A673 (cell line): ENCODE results near the gene LPCAT2. TPM values are rescaled to one million over a fixed set of nuclear protein-coding genes. Genes with fewer than 3 reads are reported as not detected.

ENCODE experiments used
- BruUV-seq: library from RNA; stranded (reverse); fragments of 400-500 nt; replicated peaks from 2 replicates; lab custom pipeline; 2021; lab: Mats Ljungman, UMichigan
- CTCF ChIA-PET: fragments of 300-600 bp; sonication (Branson Sonifier 250); formaldehyde crosslinking; loops from one replicate; lab custom pipeline; 2022; ENCODE audit warnings: antibody characterized with exemption; lab: Charles Lee
- POLR2A ChIA-PET: fragments of 300-600 bp; sonication (Branson Sonifier 250); formaldehyde crosslinking; loops from one replicate; lab custom pipeline; 2022; ENCODE audit warnings: antibody characterized with exemption; ENCODE audit not compliant: low non-redundant PET; lab: Charles Lee
- DNase-seq: peaks from one replicate; pipeline ENCODE4 v3.0.0-alpha.2; 2015; ENCODE audit warnings: low spot score
- H3K27ac ChIP-seq: fragments of 200-600 bp; sonication (generic); 2 replicates; pipeline ENCODE4 v1.5.1; 2016; ENCODE audit warnings: mixed run types, low read depth, mild to moderate bottlenecking, mixed read lengths, antibody characterized with exemption, low read length; ENCODE audit not compliant: poor library complexity, severe bottlenecking
- H3K27me3 ChIP-seq: fragments of 200-600 bp; sonication (generic); replicated peaks from 2 replicates; pipeline ENCODE4 v1.6.1; 2017; ENCODE audit warnings: mixed run types, low read depth, mild to moderate bottlenecking, mixed read lengths, antibody characterized with exemption, low read length; ENCODE audit not compliant: insufficient read depth, poor library complexity
- H3K36me3 ChIP-seq: fragments of 200-600 bp; sonication (generic); 2 replicates; pipeline ENCODE4 v1.6.1; 2016; ENCODE audit warnings: mixed run types, mild to moderate bottlenecking, mixed read lengths, antibody characterized with exemption, low read length; ENCODE audit not compliant: insufficient read depth, poor library complexity, severe bottlenecking
- H3K4me1 ChIP-seq: fragments of 200-600 bp; sonication (generic); 2 replicates; pipeline ENCODE4 v1.6.1; 2017; ENCODE audit warnings: mixed run types, mild to moderate bottlenecking, mixed read lengths, antibody characterized with exemption, low read length; ENCODE audit not compliant: insufficient read depth, poor library complexity, severe bottlenecking
- H3K4me3 ChIP-seq: fragments of 200-600 bp; sonication (generic); 2 replicates; pipeline ENCODE4 v1.5.1; 2016; ENCODE audit warnings: low read depth, mixed run types, mild to moderate bottlenecking, mixed read lengths, low read length; ENCODE audit not compliant: poor library complexity, severe bottlenecking
- H3K9me3 ChIP-seq: fragments of 200-600 bp; sonication (generic); 2 replicates; pipeline ENCODE4 v1.6.1; 2016; ENCODE audit warnings: mixed run types, low read depth, mild to moderate bottlenecking, mixed read lengths, antibody characterized with exemption, low read length; ENCODE audit not compliant: poor library complexity, severe bottlenecking
- CTCF ChIP-seq: fragments of 300-800, 200-600 bp; sonication (generic); conservative IDR thresholded peaks from 2 replicates; pipeline ENCODE4 v1.5.1; 2017; ENCODE audit warnings: low read depth, mild to moderate bottlenecking, antibody characterized with exemption, low read length, moderate library complexity, mixed read lengths
- EZH2 ChIP-seq: fragments of 200-600 bp; sonication (generic); IDR thresholded peaks from 2 replicates; pipeline ENCODE4 v1.6.1; 2017; ENCODE audit warnings: borderline replicate concordance, low read depth, mild to moderate bottlenecking, mixed read lengths, antibody characterized with exemption, low read length; ENCODE audit not compliant: poor library complexity, severe bottlenecking
- intact Hi-C: fragments of 100-400 bp; cut with micrococcal nuclease; formaldehyde crosslinking; loops from one replicate; pipeline ENCODE4 v1.10.0; 2022; ENCODE audit not compliant: unreplicated experiment
- total RNA-seq: library from RNA; stranded (reverse); gene quantifications from 2 replicates; pipeline ENCODE4 v1.2.3, GENCODE V29; 2021

Gene LPCAT2
- total RNA-seq, 1 experiment from 2014 or later: 8.2 TPM

- Histone ChIP-seq H3K4me3 (no peak overlapping the region), H3K9me3 (peaks cover 4% of the 10 kb centered on the region), H3K36me3 (no peaks in the 10 kb centered on the region), H3K4me1 (no peaks in the 10 kb centered on the region), H3K27ac (no peak overlapping the region), H3K27me3 (no peaks in the 10 kb centered on the region)
- TF ChIP-seq EZH2: no peak
- TF ChIP-seq CTCF: no peak
- ChIA-PET POLR2A (no interaction called here), CTCF (no interaction called here)
- no peak for DNase-seq
- intact Hi-C loops: no loop called here
- BruUV-seq: no TSS peak
Measured at GRCh38 chr16:55630774-55631173, 121.9 kb downstream of the LPCAT2 start.

GRCh38 chr16:55632259-55632658 is 123.4 kb downstream of the LPCAT2 start:
- Histone ChIP-seq H3K27ac (no peak overlapping the region), H3K4me1 (no peaks in the 10 kb centered on the region), H3K4me3 (no peak overlapping the region), H3K27me3 (no peaks in the 10 kb centered on the region), H3K36me3 (no peaks in the 10 kb centered on the region), H3K9me3 (peaks cover 4% of the 10 kb centered on the region)
- DNase-seq: no peak
- ChIA-PET POLR2A (no interaction called here), CTCF (no interaction called here)
- no peak for TF ChIP-seq CTCF
- no peak for TF ChIP-seq EZH2
- intact Hi-C loops: no loop called here
- BruUV-seq: no TSS peak

GRCh38 chr16:55634193-55634592 is 125.3 kb downstream of the LPCAT2 start:
- CTCF ChIA-PET: no interaction called here
- Histone ChIP-seq H3K4me3 (no peak overlapping the region), H3K4me1 (no peaks in the 10 kb centered on the region), H3K9me3 (peaks cover 4% of the 10 kb centered on the region), H3K27ac (no peak overlapping the region), H3K36me3 (no peaks in the 10 kb centered on the region), H3K27me3 (no peaks in the 10 kb centered on the region)
- BruUV-seq: no TSS peak
- intact Hi-C loops: no loop called here
- DNase-seq: no peak
- TF ChIP-seq EZH2 (no peak), CTCF (no peak)
- POLR2A ChIA-PET: no interaction called here

Other genes with a start within 250 kb of the LPCAT2 start
- gene IRX6, start 184.9 kb upstream of the LPCAT2 start, total RNA-seq: 0.09 TPM in 1 of 2 replicates, not detected in the other
- gene MMP2, start 29.9 kb upstream of the LPCAT2 start, total RNA-seq: 36.2 and 48.3 TPM in 2 replicates
- gene CAPNS2, start 57.6 kb downstream of the LPCAT2 start, total RNA-seq: 0.42 TPM in 1 of 2 replicates, not detected in the other
- not detected in 2 replicates for gene SLC6A2, start 146.9 kb downstream of the LPCAT2 start, total RNA-seq